ENCODE measurements around the gene AS3MT.

DNA sequence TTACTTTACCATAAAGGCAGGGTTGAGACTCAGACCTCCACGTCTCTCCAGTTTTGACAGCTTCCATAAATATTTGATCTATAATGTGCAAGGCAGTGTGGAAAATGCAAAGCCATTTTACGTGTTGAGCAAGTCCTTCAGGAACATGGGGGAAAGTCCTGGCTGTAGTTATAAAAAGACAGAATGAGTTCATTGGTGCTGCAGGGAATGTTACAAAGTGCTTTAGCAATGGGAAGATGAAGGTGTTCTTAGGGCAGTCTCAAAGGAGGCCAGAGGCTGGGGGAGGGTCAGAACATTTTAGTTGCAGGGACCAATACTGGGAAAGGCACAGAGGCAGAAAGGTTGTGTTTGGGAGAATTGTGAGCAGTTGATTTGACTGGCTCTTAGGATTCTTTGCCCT lies 76.7 kb downstream of the AS3MT start:
- TF ChIP-seq, protein P1, sequence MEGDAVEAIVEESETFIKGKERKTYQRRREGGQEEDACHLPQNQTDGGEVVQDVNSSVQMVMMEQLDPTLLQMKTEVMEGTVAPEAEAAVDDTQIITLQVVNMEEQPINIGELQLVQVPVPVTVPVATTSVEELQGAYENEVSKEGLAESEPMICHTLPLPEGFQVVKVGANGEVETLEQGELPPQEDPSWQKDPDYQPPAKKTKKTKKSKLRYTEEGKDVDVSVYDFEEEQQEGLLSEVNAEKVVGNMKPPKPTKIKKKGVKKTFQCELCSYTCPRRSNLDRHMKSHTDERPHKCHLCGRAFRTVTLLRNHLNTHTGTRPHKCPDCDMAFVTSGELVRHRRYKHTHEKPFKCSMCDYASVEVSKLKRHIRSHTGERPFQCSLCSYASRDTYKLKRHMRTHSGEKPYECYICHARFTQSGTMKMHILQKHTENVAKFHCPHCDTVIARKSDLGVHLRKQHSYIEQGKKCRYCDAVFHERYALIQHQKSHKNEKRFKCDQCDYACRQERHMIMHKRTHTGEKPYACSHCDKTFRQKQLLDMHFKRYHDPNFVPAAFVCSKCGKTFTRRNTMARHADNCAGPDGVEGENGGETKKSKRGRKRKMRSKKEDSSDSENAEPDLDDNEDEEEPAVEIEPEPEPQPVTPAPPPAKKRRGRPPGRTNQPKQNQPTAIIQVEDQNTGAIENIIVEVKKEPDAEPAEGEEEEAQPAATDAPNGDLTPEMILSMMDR (IDR thresholded peaks at IDR 0.05), result no peak
- TF ChIP-seq POLR2A (IDR thresholded peaks at IDR 0.05), result no peak
